ENCODE results near the gene RPL12. TPM values are rescaled to one million over a fixed set of nuclear protein-coding genes. Genes with fewer than 3 reads are reported as not detected.

RPL12 gene
- total and polyA plus RNA-seq, 2 donors from 2014 or later, result 985 to 1,980 TPM

GRCh38 chr9:127496974-127497373 is 45.8 kb upstream of the RPL12 start:
- intact Hi-C loops (cut with DNase I), result no loop called here
- TF ChIP-seq, protein P1, sequence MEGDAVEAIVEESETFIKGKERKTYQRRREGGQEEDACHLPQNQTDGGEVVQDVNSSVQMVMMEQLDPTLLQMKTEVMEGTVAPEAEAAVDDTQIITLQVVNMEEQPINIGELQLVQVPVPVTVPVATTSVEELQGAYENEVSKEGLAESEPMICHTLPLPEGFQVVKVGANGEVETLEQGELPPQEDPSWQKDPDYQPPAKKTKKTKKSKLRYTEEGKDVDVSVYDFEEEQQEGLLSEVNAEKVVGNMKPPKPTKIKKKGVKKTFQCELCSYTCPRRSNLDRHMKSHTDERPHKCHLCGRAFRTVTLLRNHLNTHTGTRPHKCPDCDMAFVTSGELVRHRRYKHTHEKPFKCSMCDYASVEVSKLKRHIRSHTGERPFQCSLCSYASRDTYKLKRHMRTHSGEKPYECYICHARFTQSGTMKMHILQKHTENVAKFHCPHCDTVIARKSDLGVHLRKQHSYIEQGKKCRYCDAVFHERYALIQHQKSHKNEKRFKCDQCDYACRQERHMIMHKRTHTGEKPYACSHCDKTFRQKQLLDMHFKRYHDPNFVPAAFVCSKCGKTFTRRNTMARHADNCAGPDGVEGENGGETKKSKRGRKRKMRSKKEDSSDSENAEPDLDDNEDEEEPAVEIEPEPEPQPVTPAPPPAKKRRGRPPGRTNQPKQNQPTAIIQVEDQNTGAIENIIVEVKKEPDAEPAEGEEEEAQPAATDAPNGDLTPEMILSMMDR (IDR thresholded peaks at IDR 0.05; ENCODE audit: borderline replicate concordance, extremely low read depth, insufficient read depth), result no peak
- Histone ChIP-seq H3K36me3 (ENCODE audit: control insufficient read depth in 2 of 3, insufficient read depth in 3 of 3, low read length in 3 of 3) (peaks cover 0 to 13% (median 9%) of the 10 kb centered on the region in 3 donors), H3K4me3 (ENCODE audit: low read length in 3 of 3) (no peak overlapping the region), H3K9me3 (ENCODE audit: control insufficient read depth in 2 of 3, insufficient read depth in 1 of 3, low read length in 3 of 3) (no peaks in the 10 kb centered on the region), H3K27me3 (ENCODE audit: control insufficient read depth, insufficient read depth, low read length) (no peaks in the 10 kb centered on the region), H3K27ac (ENCODE audit: low read depth in 2 of 2, low read length in 2 of 2) (no peak overlapping the region), H3K9ac (ENCODE audit: low read length in 3 of 3) (no peak overlapping the region), H3K4me1 (ENCODE audit: control insufficient read depth in 2 of 3, insufficient read depth in 2 of 3, low read depth in 1 of 3, low read length in 3 of 3) (peaks cover 0 to 7% (median 0%) of the 10 kb centered on the region in 3 donors)
- DNase-seq (no peak), FAIRE-seq (no peak)

GRCh38 chr9:127495884-127496555 is 44.8 kb upstream of the RPL12 start:
- Histone ChIP-seq H3K4me1 (ENCODE audit: control insufficient read depth in 2 of 3, insufficient read depth in 2 of 3, low read depth in 1 of 3, low read length in 3 of 3) (peaks cover 0 to 7% (median 0%) of the 10 kb centered on the region in 3 donors), H3K27ac (ENCODE audit: low read depth in 2 of 2, low read length in 2 of 2) (peak overlapping the region in 1 of 2 donors; percentile 94), H3K9ac (ENCODE audit: low read length in 3 of 3) (no peak overlapping the region), H3K27me3 (ENCODE audit: control insufficient read depth, insufficient read depth, low read length) (no peaks in the 10 kb centered on the region), H3K4me3 (ENCODE audit: low read length in 3 of 3) (no peak overlapping the region), H3K36me3 (ENCODE audit: control insufficient read depth in 2 of 3, insufficient read depth in 3 of 3, low read length in 3 of 3) (peaks cover 0 to 13% (median 9%) of the 10 kb centered on the region in 3 donors), H3K9me3 (ENCODE audit: control insufficient read depth in 2 of 3, insufficient read depth in 1 of 3, low read length in 3 of 3) (no peaks in the 10 kb centered on the region)
- DNase-seq (no peak), FAIRE-seq (no peak)
- TF ChIP-seq, protein P1 (IDR thresholded peaks at IDR 0.05; ENCODE audit: borderline replicate concordance, extremely low read depth, insufficient read depth), result no peak
- intact Hi-C loops (cut with DNase I), result no loop called here

DNA sequence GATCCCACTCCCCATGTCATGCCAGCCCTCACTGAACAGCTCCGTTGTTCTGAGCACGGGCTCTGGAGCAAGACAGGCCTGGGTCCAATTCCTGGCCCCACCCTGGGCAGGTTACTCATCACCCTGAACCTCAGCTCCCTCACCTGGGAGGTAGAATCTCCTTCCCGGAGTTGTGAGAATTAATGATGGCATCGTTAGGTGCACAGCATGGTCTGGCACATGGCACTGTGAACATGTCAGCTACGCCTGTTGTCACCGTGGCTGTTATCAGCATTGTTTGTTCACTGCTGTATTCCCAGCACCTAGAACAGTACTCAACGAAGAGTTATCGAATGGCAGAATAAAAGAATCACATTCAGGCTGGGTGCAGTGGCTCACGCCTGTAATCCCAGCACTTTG is 43.1 kb upstream of the RPL12 start:
- H3K27me3 ChIP-seq (ENCODE audit: control insufficient read depth, insufficient read depth, low read length), result no peaks in the 10 kb centered on the region
- H3K4me3 ChIP-seq (ENCODE audit: low read length in 3 of 3), result no peak overlapping the region
- H3K27ac ChIP-seq (ENCODE audit: low read depth in 2 of 2, low read length in 2 of 2), result no peak overlapping the region
- H3K36me3 ChIP-seq (ENCODE audit: control insufficient read depth in 2 of 3, insufficient read depth in 3 of 3, low read length in 3 of 3), result peaks cover 0 to 14% (median 13%) of the 10 kb centered on the region in 3 donors
- H3K4me1 ChIP-seq (ENCODE audit: control insufficient read depth in 2 of 3, insufficient read depth in 2 of 3, low read depth in 1 of 3, low read length in 3 of 3), result peaks cover 0 to 7% (median 0%) of the 10 kb centered on the region in 3 donors
- FAIRE-seq (no peak), DNase-seq (no peak)
- TF ChIP-seq, protein P1 (IDR thresholded peaks at IDR 0.05; ENCODE audit: borderline replicate concordance, extremely low read depth, insufficient read depth), result no peak
- intact Hi-C loops (cut with DNase I), result no loop called here
- no peaks in the 10 kb centered on the region for H3K9me3 ChIP-seq (ENCODE audit: control insufficient read depth in 2 of 3, insufficient read depth in 1 of 3, low read length in 3 of 3)
- no peak overlapping the region for H3K9ac ChIP-seq (ENCODE audit: low read length in 3 of 3)

Measured in kidney (tissue), 14 donors.